Hematopoietic multipotent progenitor cell treated with erythropoietin and hydrocortisone succinate and interleukin-3 and kit ligand, for 8 days (in vitro differentiated cells): ENCODE results near the gene FDXACB1.
"Not testable (repeated sequence)": the region's sequence is repeated elsewhere in the genome, so short reads cannot be mapped to it uniquely, and the experiment has no call there.

Experiments used
- DNase-seq: peaks from one replicate; pipeline ENCODE4 v3.0.0-alpha.2; 2015

FDXACB1 gene

GRCh38 chr11:111909378-111909777 lies 30.4 kb upstream of the FDXACB1 start:
- no peak for DNase-seq

DNA sequence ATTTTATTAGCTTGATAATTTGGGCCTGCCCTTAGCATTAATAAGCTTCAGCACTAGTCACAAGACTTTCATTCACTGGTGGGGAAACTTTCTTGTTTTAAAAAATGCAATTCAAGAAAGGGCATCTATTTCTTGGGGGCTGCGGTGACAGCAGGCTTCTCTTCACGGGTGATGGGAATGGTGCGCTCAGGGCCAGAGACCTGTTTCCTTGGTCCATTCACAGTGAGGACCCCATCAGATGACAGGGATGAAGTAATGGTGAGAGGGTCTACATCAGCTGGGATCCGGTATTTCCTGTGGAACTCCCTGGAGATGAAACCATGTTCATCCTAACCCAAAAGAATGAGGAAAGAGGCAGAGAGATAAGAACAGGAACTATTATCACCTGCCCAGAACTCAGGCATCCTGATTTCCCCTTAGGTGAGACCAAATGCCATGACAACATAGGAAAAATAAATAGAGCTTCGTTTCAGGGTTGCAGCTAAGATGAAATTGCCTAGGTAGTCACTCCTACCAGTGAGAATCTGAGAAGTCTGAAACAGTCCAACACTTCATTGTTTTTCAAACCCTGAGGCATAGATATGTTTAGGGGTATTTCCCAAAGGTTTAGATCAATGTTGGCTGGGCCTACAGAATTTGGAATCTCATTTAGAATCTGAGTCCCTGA lies 29.8 kb upstream of the FDXACB1 start:
- no peak for DNase-seq

DNA sequence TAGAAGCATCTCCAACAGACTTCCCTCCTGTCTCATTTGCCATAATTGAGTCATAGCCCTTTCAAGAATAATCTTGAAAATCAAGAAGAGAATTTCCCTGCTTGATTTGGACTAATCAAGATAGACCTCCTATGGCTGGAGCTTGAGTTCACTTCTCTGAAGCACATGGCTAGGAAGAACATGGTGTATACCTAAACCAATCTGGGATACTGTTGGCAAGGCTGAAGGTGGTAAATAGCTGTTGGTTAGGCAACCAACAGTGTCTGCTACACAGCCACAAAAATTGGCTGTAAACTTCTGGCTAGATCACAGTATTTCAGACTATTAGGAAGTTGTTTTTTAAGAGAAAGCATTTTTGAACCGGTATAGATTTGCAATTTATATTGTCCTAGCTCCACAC lies 27.7 kb upstream of the FDXACB1 start:
- DNase-seq: no peak

GRCh38 chr11:111905411-111905810 lies 26.4 kb upstream of the FDXACB1 start:
- DNase-seq: no peak

- DNase-seq: no peak
These were observed 7.9 kb upstream of the FDXACB1 start for GRCh38 chr11:111886844-111887243.

- no peak for DNase-seq
These were observed 7.1 kb upstream of the FDXACB1 start for GRCh38 chr11:111886032-111886431.

GRCh38 chr11:111885053-111885452 lies 6.1 kb upstream of the FDXACB1 start:
- DNase-seq: not testable (repeated sequence)

DNA sequence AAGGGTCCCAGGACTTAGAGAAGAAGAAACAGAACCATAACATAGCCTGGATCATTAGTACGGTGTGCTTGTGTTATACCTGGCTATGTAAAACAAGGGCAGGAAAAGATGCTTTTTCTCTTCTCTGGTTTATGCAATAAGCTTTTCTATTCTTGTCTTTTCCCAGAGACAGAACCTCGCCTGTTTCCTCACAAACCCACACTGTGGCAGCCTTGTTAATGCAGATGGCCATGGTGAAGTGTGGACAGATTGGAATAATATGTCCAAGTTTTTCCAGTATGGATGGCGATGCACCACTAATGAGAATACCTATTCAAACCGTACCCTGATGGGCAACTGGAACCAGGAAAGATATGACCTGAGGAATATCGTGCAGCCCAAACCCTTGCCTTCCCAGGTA lies 3.2 kb upstream of the FDXACB1 start:
- DNase-seq: no peak

- no peak for DNase-seq
These were observed 634 bp upstream of the FDXACB1 start for GRCh38 chr11:111879637-111879960.

DNA sequence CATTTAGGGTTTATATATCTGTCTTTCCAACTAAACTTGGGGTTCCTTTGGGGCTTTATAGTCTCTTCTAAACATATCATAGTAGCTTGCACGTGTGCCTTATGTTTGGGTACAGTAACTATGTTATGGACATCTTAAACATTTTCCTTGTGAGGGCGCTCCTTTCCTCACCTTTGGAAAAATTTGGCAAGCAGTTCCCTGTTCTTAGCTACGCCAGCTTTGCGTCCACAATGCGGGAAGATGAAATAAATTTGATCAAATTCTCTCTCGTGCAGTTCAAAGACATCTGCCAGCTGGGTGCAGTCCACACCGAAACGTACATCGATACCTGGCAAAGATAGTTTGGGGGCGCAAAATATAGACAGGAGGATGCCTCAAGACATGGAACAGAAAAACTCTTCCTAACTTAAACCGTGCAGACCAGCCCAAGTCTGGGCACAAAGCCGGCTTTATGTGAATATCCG lies 548 bp downstream of the FDXACB1 start:
- no peak for DNase-seq

DNA sequence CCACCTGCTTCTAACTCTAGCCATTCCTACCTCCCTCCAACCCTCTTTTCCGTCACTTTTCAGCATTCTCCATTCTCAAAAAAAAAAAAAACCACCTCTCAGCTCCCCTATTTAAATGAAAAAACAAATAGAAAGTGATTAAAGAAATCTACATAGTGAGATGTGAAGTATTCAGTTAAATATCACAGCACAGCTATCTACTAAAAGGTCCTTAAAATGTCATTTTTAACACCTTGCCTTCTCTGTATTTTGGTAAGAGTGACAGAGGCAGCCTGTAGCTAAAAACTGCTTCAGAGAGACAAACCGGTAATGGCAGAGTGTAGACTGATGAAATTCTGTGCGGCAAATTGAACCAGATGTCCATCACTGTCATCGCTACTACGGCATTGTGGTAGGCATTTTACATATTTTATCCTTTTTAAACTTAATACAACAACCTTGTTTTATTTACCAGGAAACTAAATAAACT lies 7.2 kb downstream of the FDXACB1 start:
- DNase-seq: no peak

GRCh38 chr11:111870886-111871692 lies 7.9 kb downstream of the FDXACB1 start, which contains the start of gene ALG9:
ALG9 (minus strand) TSS chr11:111871581; CDS start chr11:111871482, 99 bp downstream.
- DNase-seq: peak; percentile 84

DNA sequence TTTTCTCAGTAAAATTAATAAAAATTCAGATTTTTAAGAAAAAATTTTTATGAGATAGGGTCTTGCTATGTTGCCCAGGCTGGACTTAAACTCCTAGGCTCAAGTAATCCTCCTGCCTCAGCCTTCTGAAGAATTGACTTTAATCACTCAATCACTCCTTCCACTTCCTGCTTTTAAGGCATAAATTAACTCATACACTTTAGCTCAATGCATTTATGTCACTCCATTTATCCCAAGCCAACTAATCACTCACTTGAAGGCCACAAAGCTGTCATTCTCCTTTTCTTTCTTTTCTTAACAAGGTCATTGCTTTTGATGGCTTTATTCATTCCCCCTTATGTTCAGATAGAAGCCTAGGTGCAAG lies 8.5 kb downstream of the FDXACB1 start:
- DNase-seq: no peak

DNA sequence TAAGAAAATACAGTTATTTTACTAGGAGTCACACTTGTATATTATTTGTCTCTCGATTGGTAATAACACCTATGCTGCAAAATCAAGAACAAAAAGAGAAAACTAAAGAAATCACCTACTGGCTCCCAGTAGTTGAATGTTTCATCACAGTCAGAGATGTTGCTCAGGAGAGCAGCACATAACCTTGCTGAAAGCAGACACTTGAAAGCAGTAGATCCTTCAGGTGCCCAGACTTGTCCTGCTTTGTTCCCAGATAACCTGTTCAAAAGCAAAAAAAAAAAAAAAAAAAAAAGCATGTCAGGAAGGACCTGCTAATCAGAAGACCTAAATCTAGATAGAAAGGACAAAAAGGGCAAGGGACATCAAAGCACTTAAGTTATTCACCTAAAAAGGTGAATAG lies 8.9 kb downstream of the FDXACB1 start:
- no peak for DNase-seq

DNA sequence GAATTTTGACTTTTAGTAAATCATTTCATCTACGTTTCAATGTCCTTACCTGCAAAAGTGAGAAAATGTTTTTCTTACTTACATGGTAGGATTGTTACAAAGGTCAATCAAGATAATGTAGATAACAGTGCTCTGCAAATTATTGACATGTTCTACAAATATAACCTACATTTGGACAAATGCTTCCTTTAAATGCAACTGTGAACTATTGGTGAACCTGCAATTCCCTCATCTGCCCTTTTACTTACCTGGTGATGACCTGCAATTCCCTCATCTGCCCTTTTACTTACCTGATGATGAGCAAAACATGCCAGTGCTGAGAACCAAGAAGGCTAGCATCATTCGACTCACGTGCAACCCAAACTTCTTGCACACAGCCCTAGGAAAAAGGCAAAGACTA lies 18.7 kb downstream of the FDXACB1 start:
- DNase-seq: no peak

GRCh38 chr11:111855506-111855905 lies 23.5 kb downstream of the FDXACB1 start:
- no peak for DNase-seq

- no peak for DNase-seq
These were observed 26.9 kb downstream of the FDXACB1 start for GRCh38 chr11:111852103-111852502.

DNA sequence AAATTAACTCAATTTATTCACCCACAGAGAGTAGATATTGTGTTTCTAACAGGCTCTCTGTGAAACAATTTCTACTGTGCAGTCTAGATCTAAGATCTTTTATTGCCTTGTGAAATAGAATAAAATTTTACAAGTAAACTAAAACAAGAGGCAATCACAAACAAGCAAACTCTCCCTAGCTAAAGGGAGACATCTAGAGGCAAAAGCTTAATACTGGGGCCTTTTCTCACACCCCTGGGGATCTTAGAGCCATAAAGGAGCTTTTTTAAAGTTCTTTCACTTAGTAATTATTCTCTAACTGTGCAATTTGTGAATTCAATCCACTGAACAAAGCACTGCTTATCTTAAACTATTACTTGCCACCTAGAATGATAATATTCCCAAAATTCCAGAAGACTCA lies 27.3 kb downstream of the FDXACB1 start:
- DNase-seq: peak; percentile 9

GRCh38 chr11:111851067-111851466 lies 27.9 kb downstream of the FDXACB1 start:
- DNase-seq: no peak

- no peak for DNase-seq
These were observed 29.3 kb downstream of the FDXACB1 start for GRCh38 chr11:111849631-111850030.

DNA sequence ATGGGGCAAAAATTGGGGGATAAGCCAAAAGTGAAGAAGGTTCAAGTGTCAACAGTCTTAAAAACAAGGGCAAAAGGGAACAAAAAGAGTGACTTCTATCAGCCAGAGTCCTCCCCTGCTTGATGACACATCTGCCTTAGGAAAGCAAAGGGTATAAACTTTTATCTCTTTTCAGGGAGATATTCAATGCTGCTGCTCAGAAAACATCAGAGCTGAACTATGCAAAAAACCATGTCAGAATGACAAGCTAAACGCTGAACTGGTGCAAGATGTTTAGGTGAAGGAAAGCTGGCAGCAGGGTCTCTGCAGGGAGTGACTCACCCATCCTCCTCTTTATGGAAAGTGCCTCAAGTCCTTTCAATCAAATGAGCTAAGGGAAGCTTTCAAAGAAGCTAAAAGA lies 32.3 kb downstream of the FDXACB1 start:
- no peak for DNase-seq

GRCh38 chr11:111846063-111846462 lies 32.9 kb downstream of the FDXACB1 start:
- no peak for DNase-seq

DNA sequence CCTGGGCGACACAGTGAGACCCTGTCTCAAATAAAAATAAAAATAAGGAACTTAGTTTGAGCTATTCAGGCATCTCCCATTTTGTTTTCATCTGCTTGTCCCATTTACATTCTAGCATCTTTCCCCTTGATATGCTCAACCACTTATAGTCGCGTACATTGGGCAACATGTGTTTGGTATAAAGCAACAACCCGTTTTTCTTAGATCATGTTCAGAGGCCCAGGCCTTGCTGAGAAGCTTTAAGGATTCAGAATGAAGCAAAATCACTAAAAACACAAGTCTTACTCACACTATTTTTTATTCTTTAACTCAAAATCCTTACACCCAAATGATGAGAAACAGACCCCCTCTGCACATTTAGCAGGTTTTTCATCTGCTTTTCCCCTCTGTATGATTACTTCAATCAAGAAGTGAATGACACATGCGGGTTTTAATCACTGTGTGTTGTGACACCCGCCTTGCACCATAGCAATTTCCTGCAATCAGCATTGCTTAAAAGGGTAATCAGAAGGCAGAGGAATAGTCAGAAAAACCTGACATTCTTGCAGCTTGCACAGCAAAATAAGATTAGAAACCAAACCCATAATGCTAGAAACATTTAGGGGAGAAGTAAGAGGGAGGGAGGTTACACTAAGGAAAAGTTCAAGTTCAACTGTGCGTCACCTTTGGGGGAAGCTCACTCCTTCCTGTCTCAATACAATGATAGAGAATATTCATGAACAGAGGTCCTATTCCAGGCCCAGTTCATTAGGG lies 33.5 kb downstream of the FDXACB1 start:
- no peak for DNase-seq

- DNase-seq: no peak
These were observed 35.3 kb downstream of the FDXACB1 start for GRCh38 chr11:111843661-111844060.
